Panc1 (cell line): ENCODE data around the gene B9D1.

Experiments used
- TF ChIP-seq, protein P1 (sequence below): fragments of 450-650 bp; IDR thresholded peaks from 2 replicates; pipeline ENCODE4 v1.5.1; 2017; ENCODE audit warnings: mild to moderate bottlenecking
- TF ChIP-seq, protein P2 (sequence below), 2 experiments: IDR thresholded peaks; 2 replicates each; pipeline ENCODE4 v1.6.1; 2011 to 2012; ENCODE audit warnings: low read depth in 2 of 2, control low read depth in 1 of 2, low read length in 1 of 2, mild to moderate bottlenecking in 1 of 2, moderate library complexity in 1 of 2; ENCODE audit not compliant: insufficient read depth in 1 of 2

DNA sequence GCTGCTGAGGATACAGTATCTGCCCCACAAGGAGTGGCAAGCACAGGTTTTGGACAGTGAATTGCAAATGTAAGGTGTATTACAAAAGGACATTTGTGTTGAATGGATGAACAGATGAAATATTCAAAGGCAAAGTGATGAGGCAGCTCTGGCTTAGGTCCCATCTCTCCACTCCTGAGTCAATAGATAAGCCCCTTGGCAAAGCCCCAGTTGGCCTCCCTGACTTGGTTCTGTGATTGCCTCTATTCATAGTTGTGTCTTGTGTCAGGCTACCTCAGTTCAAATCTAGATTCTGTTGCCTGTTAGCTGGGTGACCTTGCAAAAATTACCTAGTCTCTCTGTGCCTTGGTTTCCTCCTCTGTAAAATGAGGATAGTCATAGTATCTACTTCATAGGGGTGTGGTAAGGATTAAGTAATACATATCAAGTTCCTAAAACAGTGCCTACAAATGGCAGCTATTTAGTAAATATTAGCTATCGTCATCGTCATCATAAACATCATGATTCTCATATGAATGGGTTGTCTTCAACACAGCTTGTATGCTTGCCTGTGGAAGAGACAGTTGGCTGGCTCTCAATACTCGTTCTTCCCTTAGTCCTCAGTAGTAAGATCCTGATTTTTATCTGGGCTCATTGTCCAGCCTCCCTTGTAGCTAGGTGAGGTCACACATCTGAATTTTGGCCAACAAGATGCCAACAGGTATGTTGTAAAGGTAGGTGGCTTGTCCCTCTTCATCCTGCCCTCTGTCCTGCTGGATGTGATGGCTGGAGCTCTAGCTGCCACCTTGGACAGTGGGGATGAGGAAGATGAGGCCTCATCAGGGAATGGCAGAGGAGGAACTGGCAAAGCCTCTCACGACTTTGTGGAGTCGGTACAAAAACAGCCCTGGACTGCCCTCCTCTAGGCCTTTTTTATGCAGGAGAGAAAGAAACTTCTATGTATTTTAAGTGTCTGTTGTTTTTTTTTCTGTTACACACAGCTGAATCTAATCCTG is 26.6 kb upstream of the B9D1 start:
- TF ChIP-seq, protein P1, sequence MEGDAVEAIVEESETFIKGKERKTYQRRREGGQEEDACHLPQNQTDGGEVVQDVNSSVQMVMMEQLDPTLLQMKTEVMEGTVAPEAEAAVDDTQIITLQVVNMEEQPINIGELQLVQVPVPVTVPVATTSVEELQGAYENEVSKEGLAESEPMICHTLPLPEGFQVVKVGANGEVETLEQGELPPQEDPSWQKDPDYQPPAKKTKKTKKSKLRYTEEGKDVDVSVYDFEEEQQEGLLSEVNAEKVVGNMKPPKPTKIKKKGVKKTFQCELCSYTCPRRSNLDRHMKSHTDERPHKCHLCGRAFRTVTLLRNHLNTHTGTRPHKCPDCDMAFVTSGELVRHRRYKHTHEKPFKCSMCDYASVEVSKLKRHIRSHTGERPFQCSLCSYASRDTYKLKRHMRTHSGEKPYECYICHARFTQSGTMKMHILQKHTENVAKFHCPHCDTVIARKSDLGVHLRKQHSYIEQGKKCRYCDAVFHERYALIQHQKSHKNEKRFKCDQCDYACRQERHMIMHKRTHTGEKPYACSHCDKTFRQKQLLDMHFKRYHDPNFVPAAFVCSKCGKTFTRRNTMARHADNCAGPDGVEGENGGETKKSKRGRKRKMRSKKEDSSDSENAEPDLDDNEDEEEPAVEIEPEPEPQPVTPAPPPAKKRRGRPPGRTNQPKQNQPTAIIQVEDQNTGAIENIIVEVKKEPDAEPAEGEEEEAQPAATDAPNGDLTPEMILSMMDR: no peak
- TF ChIP-seq, protein P2, sequence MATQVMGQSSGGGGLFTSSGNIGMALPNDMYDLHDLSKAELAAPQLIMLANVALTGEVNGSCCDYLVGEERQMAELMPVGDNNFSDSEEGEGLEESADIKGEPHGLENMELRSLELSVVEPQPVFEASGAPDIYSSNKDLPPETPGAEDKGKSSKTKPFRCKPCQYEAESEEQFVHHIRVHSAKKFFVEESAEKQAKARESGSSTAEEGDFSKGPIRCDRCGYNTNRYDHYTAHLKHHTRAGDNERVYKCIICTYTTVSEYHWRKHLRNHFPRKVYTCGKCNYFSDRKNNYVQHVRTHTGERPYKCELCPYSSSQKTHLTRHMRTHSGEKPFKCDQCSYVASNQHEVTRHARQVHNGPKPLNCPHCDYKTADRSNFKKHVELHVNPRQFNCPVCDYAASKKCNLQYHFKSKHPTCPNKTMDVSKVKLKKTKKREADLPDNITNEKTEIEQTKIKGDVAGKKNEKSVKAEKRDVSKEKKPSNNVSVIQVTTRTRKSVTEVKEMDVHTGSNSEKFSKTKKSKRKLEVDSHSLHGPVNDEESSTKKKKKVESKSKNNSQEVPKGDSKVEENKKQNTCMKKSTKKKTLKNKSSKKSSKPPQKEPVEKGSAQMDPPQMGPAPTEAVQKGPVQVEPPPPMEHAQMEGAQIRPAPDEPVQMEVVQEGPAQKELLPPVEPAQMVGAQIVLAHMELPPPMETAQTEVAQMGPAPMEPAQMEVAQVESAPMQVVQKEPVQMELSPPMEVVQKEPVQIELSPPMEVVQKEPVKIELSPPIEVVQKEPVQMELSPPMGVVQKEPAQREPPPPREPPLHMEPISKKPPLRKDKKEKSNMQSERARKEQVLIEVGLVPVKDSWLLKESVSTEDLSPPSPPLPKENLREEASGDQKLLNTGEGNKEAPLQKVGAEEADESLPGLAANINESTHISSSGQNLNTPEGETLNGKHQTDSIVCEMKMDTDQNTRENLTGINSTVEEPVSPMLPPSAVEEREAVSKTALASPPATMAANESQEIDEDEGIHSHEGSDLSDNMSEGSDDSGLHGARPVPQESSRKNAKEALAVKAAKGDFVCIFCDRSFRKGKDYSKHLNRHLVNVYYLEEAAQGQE (IDR thresholded peaks at IDR 0.05; ENCODE audit: insufficient read depth in 1 of 2, low read depth in 2 of 2, low read length in 1 of 2): no peak
